ENCODE measurements around the gene ABCF2. TPM values are rescaled to one million over a fixed set of nuclear protein-coding genes. Genes with fewer than 3 reads are reported as not detected.

ABCF2 gene
- total RNA-seq, 2 experiments from 2014 or later = 23.1 to 27.6 TPM

- H3K4me3 Mint-ChIP-seq = no peak overlapping the region
- CTCF ChIA-PET = no interaction called here
- no peak overlapping the region for H3K27ac Mint-ChIP-seq
These were observed 22.7 kb upstream of the ABCF2 start for GRCh38 chr7:151249732-151250072.

GRCh38 chr7:151249034-151249731 lies 22.2 kb upstream of the ABCF2 start:
- Mint-ChIP-seq H3K36me3 (ENCODE audit: low read depth) (no peaks in the 10 kb centered on the region), H3K9me3 (no peaks in the 10 kb centered on the region), H3K27me3 (peaks cover 80% of the 10 kb centered on the region), H3K4me3 (no peak overlapping the region), H3K27ac (no peak overlapping the region), H3K4me1 (peaks cover 31% of the 10 kb centered on the region)
- no peak for DNase-seq
- CTCF ChIA-PET = interaction anchor here (0.6 kb wide), 1 partner anchor 18 kb away, joined by 4 read pairs; no protein-coding TSS in a partner anchor
- POLR2A ChIA-PET = no interaction called here

More at GRCh38 chr7:151249732-151250072, 22.7 kb upstream of the ABCF2 start:
- Mint-ChIP-seq H3K9me3 (no peaks in the 10 kb centered on the region), H3K27me3 (peaks cover 81% of the 10 kb centered on the region), H3K4me1 (peaks cover 26% of the 10 kb centered on the region), H3K36me3 (ENCODE audit: low read depth) (no peaks in the 10 kb centered on the region)
- POLR2A ChIA-PET = no interaction called here
- no peak for DNase-seq

GRCh38 chr7:151248346-151249033 lies 21.5 kb upstream of the ABCF2 start, which contains the start of gene SMARCD3:
TSS of gene SMARCD3 (minus strand) at chr7:151248694. CDS start at chr7:151248562, 132 bp downstream.
- peaks cover 38% of the 10 kb centered on the region for H3K4me1 Mint-ChIP-seq
- ChIA-PET CTCF (interaction anchor here (1.4 to 1.8 kb wide), 2 partner anchors 21 to 125 kb away, joined by 4 to 6 read pairs; partner anchors contain the start of gene ABCF2), POLR2A (no interaction called here)
- H3K27ac Mint-ChIP-seq = no peak within 1 kb of the TSS
- no peaks in the 10 kb centered on the region for H3K9me3 Mint-ChIP-seq
- H3K4me3 Mint-ChIP-seq = no peak within 1 kb of the TSS
- DNase-seq = no peak
- no peaks in the 10 kb centered on the region for H3K36me3 Mint-ChIP-seq (ENCODE audit: low read depth)
- peaks cover 73% of the 10 kb centered on the region for H3K27me3 Mint-ChIP-seq

- ChIA-PET CTCF (interaction anchor here (0.7 to 1.8 kb wide), 5 partner anchors 12 to 124 kb away, joined by 3 to 6 read pairs (median 4); partner anchors contain the start of gene ABCF2), POLR2A (no interaction called here)
- H3K4me3 Mint-ChIP-seq = no peak overlapping the region
- H3K4me1 Mint-ChIP-seq = peaks cover 45% of the 10 kb centered on the region
- DNase-seq = no peak
- no peaks in the 10 kb centered on the region for H3K36me3 Mint-ChIP-seq (ENCODE audit: low read depth)
- no peaks in the 10 kb centered on the region for H3K9me3 Mint-ChIP-seq
- H3K27me3 Mint-ChIP-seq = peaks cover 67% of the 10 kb centered on the region
- no peak overlapping the region for H3K27ac Mint-ChIP-seq
These were observed 20.8 kb upstream of the ABCF2 start for GRCh38 chr7:151247611-151248345.

GRCh38 chr7:151246851-151247580 lies 20.0 kb upstream of the ABCF2 start:
- no peak for DNase-seq
- no peaks in the 10 kb centered on the region for H3K9me3 Mint-ChIP-seq
- no peak overlapping the region for H3K4me3 Mint-ChIP-seq
- no peak overlapping the region for H3K27ac Mint-ChIP-seq
- peaks cover 45% of the 10 kb centered on the region for H3K4me1 Mint-ChIP-seq
- CTCF ChIA-PET = interaction anchor here (0.7 to 1.8 kb wide), 5 partner anchors 13 to 123 kb away, joined by 3 to 6 read pairs (median 4); partner anchors contain the start of gene ABCF2
- H3K27me3 Mint-ChIP-seq = peaks cover 60% of the 10 kb centered on the region
- H3K36me3 Mint-ChIP-seq (ENCODE audit: low read depth) = no peaks in the 10 kb centered on the region
- POLR2A ChIA-PET = interaction anchor here (0.9 kb wide), 1 partner anchor 96 kb away, joined by 4 read pairs; no protein-coding TSS in a partner anchor

GRCh38 chr7:151246102-151246850 lies 19.3 kb upstream of the ABCF2 start:
- H3K4me3 Mint-ChIP-seq = no peak overlapping the region

GRCh38 chr7:151245360-151246101 lies 18.5 kb upstream of the ABCF2 start:
- Mint-ChIP-seq H3K4me3 (no peak overlapping the region), H3K27ac (no peak overlapping the region), H3K27me3 (peaks cover 51% of the 10 kb centered on the region), H3K9me3 (no peaks in the 10 kb centered on the region), H3K36me3 (ENCODE audit: low read depth) (no peaks in the 10 kb centered on the region), H3K4me1 (peaks cover 42% of the 10 kb centered on the region)
- POLR2A ChIA-PET = no interaction called here
- DNase-seq = peak; percentile 64
- CTCF ChIA-PET = interaction anchor here (1.0 to 3.7 kb wide), 6 partner anchors 12 to 109 kb away, joined by 3 to 47 read pairs (median 14); partner anchors contain the start of genes ABCF2 and CHPF2

More at GRCh38 chr7:151246102-151246850, 19.3 kb upstream of the ABCF2 start:
- ChIA-PET CTCF (interaction anchor here (1.0 to 1.4 kb wide), 2 partner anchors 13 to 19 kb away, joined by 3 to 5 read pairs; partner anchors contain the start of gene ABCF2), POLR2A (interaction anchor here (0.9 kb wide), 1 partner anchor 97 kb away, joined by 4 read pairs; no protein-coding TSS in a partner anchor)
- peaks cover 58% of the 10 kb centered on the region for H3K27me3 Mint-ChIP-seq
- H3K36me3 Mint-ChIP-seq (ENCODE audit: low read depth) = no peaks in the 10 kb centered on the region
- H3K27ac Mint-ChIP-seq = no peak overlapping the region
- H3K4me1 Mint-ChIP-seq = peaks cover 45% of the 10 kb centered on the region
- no peak for DNase-seq
- H3K9me3 Mint-ChIP-seq = no peaks in the 10 kb centered on the region

- ChIA-PET CTCF (interaction anchor here (0.6 to 3.7 kb wide), 38 partner anchors 8 to 358 kb away, joined by 3 to 47 read pairs (median 4); partner anchors contain the start of genes ABCF2, CHPF2 and GBX1), POLR2A (interaction anchor here (2.8 to 3.4 kb wide), 2 partner anchors 12 to 18 kb away, joined by 19 to 38 read pairs; partner anchors contain the start of genes ABCF2 and CHPF2)
- Mint-ChIP-seq H3K36me3 (ENCODE audit: low read depth) (peaks cover 4% of the 10 kb centered on the region), H3K4me3 (no peak overlapping the region), H3K4me1 (peaks cover 37% of the 10 kb centered on the region), H3K27ac (no peak overlapping the region), H3K27me3 (peaks cover 45% of the 10 kb centered on the region), H3K9me3 (no peaks in the 10 kb centered on the region)
- DNase-seq = no peak
These were observed 17.9 kb upstream of the ABCF2 start for GRCh38 chr7:151244841-151245346.

- Mint-ChIP-seq H3K4me1 (peaks cover 34% of the 10 kb centered on the region), H3K27me3 (peaks cover 39% of the 10 kb centered on the region), H3K4me3 (no peak overlapping the region), H3K36me3 (ENCODE audit: low read depth) (peaks cover 4% of the 10 kb centered on the region), H3K27ac (no peak overlapping the region), H3K9me3 (no peaks in the 10 kb centered on the region)
- CTCF ChIA-PET = interaction anchor here (0.6 to 3.7 kb wide), 41 partner anchors 8 to 358 kb away, joined by 3 to 47 read pairs (median 4); partner anchors contain the start of genes ABCF2, CHPF2 and GBX1
- POLR2A ChIA-PET = interaction anchor here (1.0 to 3.4 kb wide), 4 partner anchors 12 to 120 kb away, joined by 3 to 38 read pairs (median 12); partner anchors contain the start of genes ABCF2 and CHPF2
- DNase-seq = peak; percentile 72
These were observed 17.3 kb upstream of the ABCF2 start for GRCh38 chr7:151244196-151244840.

GRCh38 chr7:151243408-151244195 lies 16.6 kb upstream of the ABCF2 start:
- Mint-ChIP-seq H3K27me3 (peaks cover 34% of the 10 kb centered on the region), H3K9me3 (no peaks in the 10 kb centered on the region), H3K27ac (no peak overlapping the region), H3K4me3 (peak overlapping the region; percentile 2), H3K36me3 (ENCODE audit: low read depth) (peaks cover 7% of the 10 kb centered on the region), H3K4me1 (peaks cover 32% of the 10 kb centered on the region)
- POLR2A ChIA-PET = interaction anchor here (0.5 to 3.4 kb wide), 7 partner anchors 11 to 885 kb away, joined by 3 to 38 read pairs (median 3); partner anchors contain the start of genes ABCF2 and CHPF2
- CTCF ChIA-PET = interaction anchor here (0.8 to 3.7 kb wide), 42 partner anchors 7 to 357 kb away, joined by 3 to 47 read pairs (median 4); partner anchors contain the start of genes ABCF2, CHPF2 and GBX1
- DNase-seq = peak; percentile 43
